Activated CD4-positive, alpha-beta T cell treated with anti-CD3 and anti-CD28 coated beads, Interleukin-2, amount 50 U/mL, for 24 hours (primary cell): Measurements from ENCODE around the gene STAM.
A peak's percentile ranks its signal among the peaks of the same experiment; 100 is the strongest.

Source experiments
- DNase-seq, 2 donors: peaks; one replicate each; pipeline ENCODE4 v3.0.0-alpha.2; 2020; ENCODE audit warnings: low read depth in 1 of 2, low spot score in 1 of 2

STAM gene

GRCh38 chr10:17725703-17726102, 81.8 kb downstream of the STAM start:
- DNase-seq = no peak

GRCh38 chr10:17729630-17730029, 85.7 kb downstream of the STAM start:
- DNase-seq = no peak

DNA sequence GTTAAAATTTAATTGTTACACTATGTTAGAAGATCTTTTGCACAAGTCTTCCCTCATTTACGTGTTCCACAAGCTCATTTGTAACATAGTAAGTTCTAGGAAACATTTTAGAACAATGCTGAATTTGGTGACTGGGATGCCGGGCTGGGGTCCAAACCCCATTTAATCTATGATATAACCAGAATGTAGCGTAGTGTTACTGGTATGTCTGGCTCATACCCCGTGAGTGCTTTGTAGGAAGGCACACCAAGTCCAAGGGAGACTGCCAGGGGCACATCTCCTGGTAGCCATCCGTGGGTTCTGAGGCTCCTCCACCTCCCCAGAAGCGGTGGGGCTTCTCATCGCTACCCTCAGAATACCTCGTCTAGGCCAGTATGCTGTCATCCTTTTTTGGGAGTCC, 86.7 kb downstream of the STAM start:
- DNase-seq = no peak

DNA sequence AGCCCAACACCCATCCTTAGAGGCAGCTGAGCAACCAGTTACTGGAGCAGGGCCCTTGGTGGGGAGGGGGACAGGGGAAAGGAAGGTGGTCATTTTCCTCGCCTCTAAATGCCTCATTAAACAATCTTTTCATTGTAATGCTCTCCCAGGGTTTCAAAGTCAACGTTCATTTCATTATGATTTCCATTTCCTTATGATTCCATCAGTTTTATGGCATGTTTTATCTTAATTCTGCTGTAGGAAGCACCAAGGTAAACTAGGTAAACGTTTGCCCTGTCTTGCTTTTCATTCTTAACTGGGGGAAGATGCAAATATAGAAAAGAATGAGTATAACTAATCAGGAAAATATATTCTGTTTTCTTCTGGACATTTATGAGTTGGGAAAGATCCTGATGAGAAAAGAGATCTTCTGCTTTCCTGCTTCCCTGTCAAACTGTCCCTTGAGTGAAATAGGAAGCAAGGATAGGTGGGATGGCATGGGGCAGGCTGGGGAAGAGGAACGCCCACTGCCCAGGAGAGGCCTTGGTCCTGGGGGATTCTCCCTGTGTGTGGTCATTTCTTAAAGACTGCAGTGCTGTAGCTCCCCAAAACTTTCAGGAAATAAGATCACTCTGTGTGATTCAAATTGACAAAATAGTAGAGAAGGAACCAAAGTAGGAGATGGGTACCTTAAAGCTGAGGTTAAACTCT, 87.5 kb downstream of the STAM start:
- DNase-seq = no peak

DNA sequence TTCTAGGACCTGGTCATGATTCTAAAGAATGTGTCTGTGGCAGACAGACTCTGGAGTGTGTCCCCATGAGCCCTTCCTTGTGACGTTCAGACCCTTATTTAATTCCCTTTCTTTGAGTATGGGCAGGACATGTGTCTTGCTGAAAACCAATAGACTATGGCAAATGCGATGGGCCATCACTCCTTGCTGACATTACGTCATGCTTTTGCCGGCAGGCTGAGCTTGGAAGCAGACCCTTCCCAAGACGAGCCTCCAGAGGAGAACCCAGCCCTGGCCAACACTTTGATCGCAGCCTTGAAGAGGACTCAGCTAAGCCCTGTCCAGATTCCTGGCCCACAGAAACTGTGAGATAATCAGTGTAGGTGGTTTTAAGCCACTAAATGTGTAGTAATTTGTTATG, 89.7 kb downstream of the STAM start:
- DNase-seq = no peak

- DNase-seq = no peak
Observed at GRCh38 chr10:17734432-17735080, 90.6 kb downstream of the STAM start.

- no peak for DNase-seq
Observed at GRCh38 chr10:17735166-17735941, 91.4 kb downstream of the STAM start.

GRCh38 chr10:17736223-17736622, 92.3 kb downstream of the STAM start:
- DNase-seq = no peak

- DNase-seq = no peak
Observed at GRCh38 chr10:17737027-17737965, 93.3 kb downstream of the STAM start.

DNA sequence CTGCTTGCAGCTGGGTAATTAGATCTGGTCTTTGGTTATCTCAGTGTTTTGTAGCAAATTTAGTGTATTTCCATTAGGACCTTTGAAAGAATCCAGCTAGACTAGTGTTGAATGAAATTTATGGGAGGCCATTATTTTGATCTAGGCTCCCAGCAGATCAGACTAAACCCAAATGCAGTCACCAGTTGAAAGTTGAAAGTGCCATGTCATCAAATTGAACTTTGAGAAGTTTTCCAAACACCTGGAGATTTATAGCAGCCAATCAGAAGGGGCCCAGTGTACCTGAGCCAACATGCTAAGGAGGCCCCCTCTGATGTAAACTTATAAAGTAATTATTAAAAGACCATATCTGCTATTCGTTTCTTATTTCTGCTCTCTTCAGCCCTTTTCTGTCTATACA, 96.7 kb downstream of the STAM start:
- no peak for DNase-seq

DNA sequence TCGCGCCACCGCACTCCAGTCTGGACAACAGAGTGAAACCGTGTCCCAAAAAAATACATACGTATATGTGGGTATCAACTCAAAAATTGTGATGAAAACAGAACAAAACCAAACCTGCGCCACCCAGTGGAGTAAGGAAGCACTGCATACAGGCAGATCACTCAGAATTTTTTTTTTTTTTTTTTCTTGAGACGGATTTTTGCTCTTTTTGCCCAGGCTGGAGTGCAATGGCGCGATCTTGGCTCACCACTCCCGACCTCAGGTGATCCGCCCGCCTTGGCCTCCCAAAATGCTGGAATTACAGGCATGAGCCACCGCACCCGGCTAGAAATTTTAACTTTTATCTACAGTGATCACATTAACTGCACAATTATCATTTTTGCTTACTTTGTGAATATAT, 99.0 kb downstream of the STAM start:
- peak; percentile 51 to 59 for DNase-seq

GRCh38 chr10:17743437-17743836, 99.5 kb downstream of the STAM start:
- no peak for DNase-seq

GRCh38 chr10:17744341-17744861, 100.5 kb downstream of the STAM start:
- no peak for DNase-seq

- DNase-seq = no peak
Observed at GRCh38 chr10:17747883-17748550, 104.1 kb downstream of the STAM start.

- no peak for DNase-seq
Observed at GRCh38 chr10:17749890-17750289, 105.9 kb downstream of the STAM start.

GRCh38 chr10:17751781-17752445, 108.0 kb downstream of the STAM start, which contains the start of gene TMEM236:
TSS of gene TMEM236 (plus strand) at chr10:17752201. CDS start at chr10:17752296, 95 bp downstream.
- DNase-seq = no peak

DNA sequence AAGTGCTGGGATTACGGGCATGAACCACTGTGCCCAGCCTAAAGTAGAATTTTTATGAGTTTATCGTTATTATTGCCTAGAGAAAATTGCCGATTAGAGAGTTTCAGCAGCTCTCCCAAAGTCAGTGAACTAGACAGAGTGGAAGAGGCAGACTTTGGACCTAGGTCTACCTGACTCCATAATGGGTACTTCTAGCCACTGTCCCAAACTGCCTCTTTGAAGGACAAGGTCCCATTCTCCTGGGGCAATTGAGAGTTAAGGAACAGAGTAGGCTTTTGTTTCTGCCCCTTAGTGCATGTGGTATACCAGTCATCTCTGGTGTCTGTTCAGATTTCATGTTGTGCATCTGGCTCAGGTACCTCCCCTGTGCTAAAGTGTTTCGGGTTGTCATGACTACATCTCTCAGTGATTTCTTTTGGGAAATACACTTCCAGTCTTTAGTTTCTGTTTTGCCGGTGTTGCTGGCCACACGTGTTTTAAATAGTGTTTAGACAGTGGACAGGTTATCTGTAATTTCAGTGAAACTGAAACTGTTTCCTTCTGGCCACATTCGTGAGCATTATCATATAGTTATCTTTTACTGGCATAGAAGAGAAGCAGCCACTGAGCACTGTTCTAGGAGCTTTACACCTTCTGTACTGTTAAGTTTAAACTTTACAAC, 112.7 kb downstream of the STAM start:
- no peak for DNase-seq

DNA sequence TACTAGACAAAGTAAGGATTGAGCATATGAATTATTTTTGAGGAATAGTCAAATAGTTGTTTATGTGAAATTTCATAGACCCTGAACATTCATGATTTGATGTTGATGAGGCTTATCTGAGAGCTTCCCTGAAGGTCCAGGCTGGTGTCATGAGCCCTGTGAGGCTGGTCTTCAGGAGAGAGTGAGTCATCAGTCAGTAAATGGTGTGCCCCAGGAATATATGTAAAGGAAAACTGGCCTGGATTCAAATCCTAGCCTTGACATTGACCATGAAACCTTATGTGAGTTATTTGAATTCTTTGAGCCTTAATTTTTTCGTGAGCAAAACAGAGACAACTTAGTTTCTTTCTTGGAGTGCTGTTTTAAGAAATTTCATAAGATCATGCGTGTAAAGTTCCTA, 114.2 kb downstream of the STAM start:
- no peak for DNase-seq

- DNase-seq = no peak
Observed at GRCh38 chr10:17758896-17759295, 114.9 kb downstream of the STAM start.
